ENCODE data around the gene MOB4. TPM values are rescaled to one million over a fixed set of nuclear protein-coding genes. Genes with fewer than 3 reads are reported as not detected.

The MOB4 gene
- polyA plus RNA-seq, 1 donor from 2014 or later = 81.5 TPM

DNA sequence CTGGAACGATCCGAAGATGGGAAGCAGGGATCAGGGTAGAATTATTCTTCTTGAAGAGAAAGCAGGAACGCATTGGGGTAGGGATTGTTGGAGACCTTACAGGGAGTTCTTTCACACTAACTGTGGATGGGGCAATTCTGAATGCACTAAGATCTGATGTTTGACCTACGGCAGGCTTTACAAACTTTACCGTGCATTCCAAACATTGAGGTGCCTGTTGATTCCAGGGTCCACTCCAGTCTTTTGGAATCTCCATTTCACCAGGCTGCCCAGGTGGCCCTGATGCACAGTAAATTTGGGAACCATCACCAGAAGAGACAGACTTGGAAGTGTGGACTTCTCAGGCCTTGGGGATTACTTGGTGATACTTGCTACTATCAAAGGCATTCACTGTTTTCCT is 82.6 kb downstream of the MOB4 start:
- Histone ChIP-seq H3F3A (ENCODE audit: insufficient read depth, low read length, poor library complexity, severe bottlenecking) (no peaks in the 10 kb centered on the region), H3K27me3 (ENCODE audit: insufficient read depth, low read depth, low read length) (no peaks in the 10 kb centered on the region), H3K9ac (ENCODE audit: low read length) (no peak overlapping the region), H3K9me2 (ENCODE audit: insufficient read depth, low read length) (no peaks in the 10 kb centered on the region), H3K4me2 (ENCODE audit: low read length) (no peak overlapping the region), H4K20me1 (ENCODE audit: insufficient read depth) (no peaks in the 10 kb centered on the region), H3K4me3 (ENCODE audit: low read length) (no peak overlapping the region), H3K79me2 (replicated peaks; ENCODE audit: insufficient read depth, low read length) (no peaks in the 10 kb centered on the region), H3K9me3 (ENCODE audit: low read length) (no peaks in the 10 kb centered on the region), H3K27ac (ENCODE audit: low read length) (no peak overlapping the region), H3K36me3 (ENCODE audit: insufficient read depth, low read length) (no peaks in the 10 kb centered on the region), H2AFZ (ENCODE audit: low read depth, low read length) (no peak overlapping the region)
- TF ChIP-seq POLR2AphosphoS5 (IDR thresholded peaks at IDR 0.05) (no peak), MXI1 (conservative IDR thresholded peaks at IDR 0.05; ENCODE audit: poor library complexity, severe bottlenecking) (no peak), RAD21 (conservative IDR thresholded peaks at IDR 0.05) (no peak), SMC3 (conservative IDR thresholded peaks at IDR 0.05; ENCODE audit: poor library complexity) (no peak), EP300 (conservative IDR thresholded peaks at IDR 0.05; ENCODE audit: poor library complexity, severe bottlenecking) (no peak)

DNA sequence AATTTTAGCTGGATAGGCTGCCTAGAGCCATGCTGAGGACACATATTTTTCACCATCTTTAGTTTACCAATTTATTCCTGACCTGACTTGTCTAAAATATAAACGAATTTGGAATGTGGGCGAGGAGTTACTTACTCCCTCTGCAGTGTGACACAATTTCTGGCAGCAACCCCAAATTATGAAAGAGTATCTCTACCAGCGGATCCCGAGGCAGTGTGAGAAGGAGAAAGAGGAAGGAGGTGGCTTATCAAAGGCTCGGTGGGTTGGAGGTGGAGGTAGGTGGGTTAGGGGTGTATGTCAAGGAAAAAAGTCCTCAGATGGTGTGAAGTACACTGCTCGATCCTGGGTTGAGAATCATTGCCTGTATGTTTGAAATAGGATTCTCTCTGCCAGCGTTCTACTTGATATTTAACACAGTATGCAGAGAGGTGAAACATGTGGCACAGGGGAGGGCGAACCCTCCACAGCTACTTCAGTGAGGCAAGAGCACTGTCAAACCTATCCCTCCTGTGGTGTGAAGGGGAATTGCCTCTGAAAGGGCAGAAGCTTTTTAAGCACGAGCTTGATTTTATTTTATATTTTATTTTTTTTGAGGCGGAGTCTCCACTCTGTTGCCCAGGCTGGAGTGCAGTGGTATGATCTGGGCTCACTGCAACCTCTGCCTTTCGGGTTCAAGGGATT is 83.6 kb downstream of the MOB4 start:
- Histone ChIP-seq H3K36me3 (ENCODE audit: insufficient read depth, low read length) (no peaks in the 10 kb centered on the region), H3K9ac (ENCODE audit: low read length) (no peak overlapping the region), H3K4me2 (ENCODE audit: low read length) (no peak overlapping the region), H3F3A (ENCODE audit: insufficient read depth, low read length, poor library complexity, severe bottlenecking) (no peaks in the 10 kb centered on the region), H3K27me3 (ENCODE audit: insufficient read depth, low read depth, low read length) (no peaks in the 10 kb centered on the region), H4K20me1 (ENCODE audit: insufficient read depth) (no peaks in the 10 kb centered on the region), H3K4me3 (ENCODE audit: low read length) (no peak overlapping the region), H3K27ac (ENCODE audit: low read length) (no peak overlapping the region), H3K79me2 (replicated peaks; ENCODE audit: insufficient read depth, low read length) (no peaks in the 10 kb centered on the region), H3K9me2 (ENCODE audit: insufficient read depth, low read length) (no peaks in the 10 kb centered on the region), H2AFZ (ENCODE audit: low read depth, low read length) (no peak overlapping the region), H3K9me3 (ENCODE audit: low read length) (no peaks in the 10 kb centered on the region)
- no peak for TF ChIP-seq SMC3 (conservative IDR thresholded peaks at IDR 0.05; ENCODE audit: poor library complexity)

DNA sequence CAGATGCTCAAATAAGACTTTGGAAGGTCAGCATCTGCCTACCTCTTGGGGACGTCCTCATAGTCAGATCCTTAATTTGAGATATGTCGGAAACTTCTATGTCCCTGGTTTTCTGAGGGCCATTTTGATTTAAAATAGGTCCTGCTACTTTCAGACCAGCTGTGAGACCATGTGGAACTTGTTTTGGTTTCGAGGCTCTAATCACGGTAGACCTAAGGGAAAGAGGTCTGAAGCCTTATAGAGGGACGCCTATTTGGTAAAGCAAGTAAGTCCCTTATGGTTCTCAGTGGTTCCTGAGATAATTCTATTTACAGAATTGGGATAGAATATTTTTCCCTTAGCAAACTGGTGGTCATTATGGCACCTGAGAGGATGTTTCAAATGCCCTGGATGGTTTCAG is 84.4 kb downstream of the MOB4 start:
- no peaks in the 10 kb centered on the region for H3K79me2 ChIP-seq (replicated peaks; ENCODE audit: insufficient read depth, low read length)
- no peak overlapping the region for H2AFZ ChIP-seq (ENCODE audit: low read depth, low read length)
- H3K4me2 ChIP-seq (ENCODE audit: low read length) = no peak overlapping the region
- H3K36me3 ChIP-seq (ENCODE audit: insufficient read depth, low read length) = no peaks in the 10 kb centered on the region
- H3K27me3 ChIP-seq (ENCODE audit: insufficient read depth, low read depth, low read length) = no peaks in the 10 kb centered on the region
- no peaks in the 10 kb centered on the region for H4K20me1 ChIP-seq (ENCODE audit: insufficient read depth)
- H3K9ac ChIP-seq (ENCODE audit: low read length) = no peak overlapping the region
- no peaks in the 10 kb centered on the region for H3K9me2 ChIP-seq (ENCODE audit: insufficient read depth, low read length)
- no peak overlapping the region for H3K4me3 ChIP-seq (ENCODE audit: low read length)
- no peaks in the 10 kb centered on the region for H3F3A ChIP-seq (ENCODE audit: insufficient read depth, low read length, poor library complexity, severe bottlenecking)
- H3K9me3 ChIP-seq (ENCODE audit: low read length) = no peaks in the 10 kb centered on the region
- no peak overlapping the region for H3K27ac ChIP-seq (ENCODE audit: low read length)
- TF ChIP-seq RAD21 (conservative IDR thresholded peaks at IDR 0.05) = no peak
- TF ChIP-seq POLR2AphosphoS5 (IDR thresholded peaks at IDR 0.05) = no peak
- TF ChIP-seq EZH2 (IDR thresholded peaks at IDR 0.05; ENCODE audit: borderline replicate concordance, insufficient read depth, low read length, poor library complexity, severe bottlenecking) = no peak
- TF ChIP-seq, protein P1, sequence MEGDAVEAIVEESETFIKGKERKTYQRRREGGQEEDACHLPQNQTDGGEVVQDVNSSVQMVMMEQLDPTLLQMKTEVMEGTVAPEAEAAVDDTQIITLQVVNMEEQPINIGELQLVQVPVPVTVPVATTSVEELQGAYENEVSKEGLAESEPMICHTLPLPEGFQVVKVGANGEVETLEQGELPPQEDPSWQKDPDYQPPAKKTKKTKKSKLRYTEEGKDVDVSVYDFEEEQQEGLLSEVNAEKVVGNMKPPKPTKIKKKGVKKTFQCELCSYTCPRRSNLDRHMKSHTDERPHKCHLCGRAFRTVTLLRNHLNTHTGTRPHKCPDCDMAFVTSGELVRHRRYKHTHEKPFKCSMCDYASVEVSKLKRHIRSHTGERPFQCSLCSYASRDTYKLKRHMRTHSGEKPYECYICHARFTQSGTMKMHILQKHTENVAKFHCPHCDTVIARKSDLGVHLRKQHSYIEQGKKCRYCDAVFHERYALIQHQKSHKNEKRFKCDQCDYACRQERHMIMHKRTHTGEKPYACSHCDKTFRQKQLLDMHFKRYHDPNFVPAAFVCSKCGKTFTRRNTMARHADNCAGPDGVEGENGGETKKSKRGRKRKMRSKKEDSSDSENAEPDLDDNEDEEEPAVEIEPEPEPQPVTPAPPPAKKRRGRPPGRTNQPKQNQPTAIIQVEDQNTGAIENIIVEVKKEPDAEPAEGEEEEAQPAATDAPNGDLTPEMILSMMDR (IDR thresholded peaks at IDR 0.05; ENCODE audit: poor library complexity, severe bottlenecking) = no peak
- no peak for TF ChIP-seq SMC3 (conservative IDR thresholded peaks at IDR 0.05; ENCODE audit: poor library complexity)
- TF ChIP-seq MXI1 (conservative IDR thresholded peaks at IDR 0.05; ENCODE audit: poor library complexity, severe bottlenecking) = no peak
- TF ChIP-seq, protein P2, sequence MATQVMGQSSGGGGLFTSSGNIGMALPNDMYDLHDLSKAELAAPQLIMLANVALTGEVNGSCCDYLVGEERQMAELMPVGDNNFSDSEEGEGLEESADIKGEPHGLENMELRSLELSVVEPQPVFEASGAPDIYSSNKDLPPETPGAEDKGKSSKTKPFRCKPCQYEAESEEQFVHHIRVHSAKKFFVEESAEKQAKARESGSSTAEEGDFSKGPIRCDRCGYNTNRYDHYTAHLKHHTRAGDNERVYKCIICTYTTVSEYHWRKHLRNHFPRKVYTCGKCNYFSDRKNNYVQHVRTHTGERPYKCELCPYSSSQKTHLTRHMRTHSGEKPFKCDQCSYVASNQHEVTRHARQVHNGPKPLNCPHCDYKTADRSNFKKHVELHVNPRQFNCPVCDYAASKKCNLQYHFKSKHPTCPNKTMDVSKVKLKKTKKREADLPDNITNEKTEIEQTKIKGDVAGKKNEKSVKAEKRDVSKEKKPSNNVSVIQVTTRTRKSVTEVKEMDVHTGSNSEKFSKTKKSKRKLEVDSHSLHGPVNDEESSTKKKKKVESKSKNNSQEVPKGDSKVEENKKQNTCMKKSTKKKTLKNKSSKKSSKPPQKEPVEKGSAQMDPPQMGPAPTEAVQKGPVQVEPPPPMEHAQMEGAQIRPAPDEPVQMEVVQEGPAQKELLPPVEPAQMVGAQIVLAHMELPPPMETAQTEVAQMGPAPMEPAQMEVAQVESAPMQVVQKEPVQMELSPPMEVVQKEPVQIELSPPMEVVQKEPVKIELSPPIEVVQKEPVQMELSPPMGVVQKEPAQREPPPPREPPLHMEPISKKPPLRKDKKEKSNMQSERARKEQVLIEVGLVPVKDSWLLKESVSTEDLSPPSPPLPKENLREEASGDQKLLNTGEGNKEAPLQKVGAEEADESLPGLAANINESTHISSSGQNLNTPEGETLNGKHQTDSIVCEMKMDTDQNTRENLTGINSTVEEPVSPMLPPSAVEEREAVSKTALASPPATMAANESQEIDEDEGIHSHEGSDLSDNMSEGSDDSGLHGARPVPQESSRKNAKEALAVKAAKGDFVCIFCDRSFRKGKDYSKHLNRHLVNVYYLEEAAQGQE (IDR thresholded peaks at IDR 0.05; ENCODE audit: borderline replicate concordance) = no peak
- no peak for TF ChIP-seq EP300 (conservative IDR thresholded peaks at IDR 0.05; ENCODE audit: poor library complexity, severe bottlenecking)
- no peak for TF ChIP-seq TAF1 (IDR thresholded peaks at IDR 0.05; ENCODE audit: low read depth)
